ENCODE measurements around the gene THRB. TPM values are rescaled to one million over a fixed set of nuclear protein-coding genes. Genes with fewer than 3 reads are reported as not detected.

THRB gene
- total RNA-seq, 1 donor from 2014 or later: 8.4 TPM

DNA sequence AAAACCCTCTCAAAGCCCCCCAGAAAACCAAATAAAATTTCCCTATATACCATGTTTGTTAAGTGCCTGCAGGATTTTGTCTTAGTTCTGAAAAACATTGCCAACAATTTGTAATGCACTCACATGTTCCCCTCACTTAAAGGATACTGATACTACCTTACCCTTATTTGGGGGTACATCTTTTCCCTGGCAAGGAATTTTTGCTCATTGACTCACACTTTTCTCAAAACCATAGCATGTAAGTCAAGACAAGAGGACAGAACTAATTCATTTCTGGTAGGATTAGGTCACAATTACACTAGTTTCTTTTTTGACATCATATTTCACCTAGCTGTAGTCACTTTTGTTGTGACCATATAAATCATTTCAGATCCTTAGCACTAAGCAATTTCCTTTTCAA is 222.2 kb downstream of the THRB start:
- DNase-seq (ENCODE audit: low spot score): no peak

DNA sequence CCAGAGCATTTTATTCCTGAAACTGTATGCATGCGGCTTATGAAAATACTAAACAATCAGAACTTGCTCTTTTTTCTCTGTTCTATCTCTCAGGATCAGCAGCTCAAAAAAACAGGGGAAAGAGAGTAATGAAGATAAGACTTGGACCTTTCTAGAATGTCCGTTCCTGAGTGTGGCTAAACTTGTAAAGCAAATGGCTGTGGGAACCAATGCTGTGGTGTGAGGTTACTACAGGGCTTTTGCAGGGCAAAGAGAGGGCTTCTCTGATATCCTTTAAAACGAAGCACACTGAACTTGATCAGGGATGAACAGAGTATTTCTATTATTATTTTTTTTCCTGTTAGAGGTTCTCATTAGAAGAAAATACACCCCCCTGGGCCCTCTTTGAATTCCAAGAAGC is 223.4 kb downstream of the THRB start:
- DNase-seq (ENCODE audit: low spot score): no peak

DNA sequence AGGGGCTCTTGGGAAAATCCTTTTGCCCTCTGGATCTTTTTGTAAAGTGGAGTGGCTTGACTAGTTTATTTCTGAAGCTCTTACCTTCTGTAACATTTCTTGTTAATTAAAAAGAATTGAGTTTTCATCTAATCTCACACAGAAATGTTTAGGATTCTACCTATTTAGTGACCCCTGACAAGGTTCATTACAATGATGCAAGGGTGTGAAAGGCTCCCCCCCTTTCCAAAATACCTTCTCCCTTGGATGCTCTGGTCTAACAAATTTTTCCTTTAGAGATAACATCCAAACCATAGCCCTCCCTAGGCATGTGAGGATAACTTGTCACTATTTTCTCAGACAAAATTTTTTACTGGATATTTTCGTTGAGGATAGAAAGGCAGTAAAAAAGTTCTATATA is 223.9 kb downstream of the THRB start:
- no peak for DNase-seq (ENCODE audit: low spot score)

GRCh38 chr3:24270204-24270691 is 224.4 kb downstream of the THRB start:
- DNase-seq (ENCODE audit: low spot score): no peak

GRCh38 chr3:24264748-24265158 is 229.9 kb downstream of the THRB start:
- no peak for DNase-seq (ENCODE audit: low spot score)

DNA sequence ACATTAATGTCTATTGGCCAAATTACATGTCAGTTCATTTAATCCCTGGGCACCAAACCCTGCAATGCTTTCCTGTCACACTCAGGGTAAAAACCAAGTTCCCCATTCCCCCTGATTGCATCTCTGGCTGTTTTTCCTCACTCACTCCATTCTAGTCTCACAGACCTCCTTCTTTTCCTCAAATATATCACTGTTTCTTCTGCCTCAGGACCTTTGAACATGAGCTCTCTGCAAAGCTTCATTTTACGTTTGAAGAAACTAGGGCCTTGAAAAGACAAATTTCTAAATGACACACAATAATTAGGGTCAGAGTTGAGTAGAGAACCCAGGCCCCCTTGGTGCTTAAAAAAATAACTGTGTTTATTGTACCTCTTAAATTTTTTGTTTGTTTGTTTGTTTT is 230.6 kb downstream of the THRB start:
- no peak for DNase-seq (ENCODE audit: low spot score)

- peak; percentile 24 for DNase-seq (ENCODE audit: low spot score)
Observed at GRCh38 chr3:24263069-24263668, 231.5 kb downstream of the THRB start.

GRCh38 chr3:24261521-24261920 is 233.1 kb downstream of the THRB start:
- DNase-seq (ENCODE audit: low spot score): no peak

- no peak for DNase-seq (ENCODE audit: low spot score)
Observed at GRCh38 chr3:24259901-24260512, 234.6 kb downstream of the THRB start.

GRCh38 chr3:24258727-24259600 is 235.7 kb downstream of the THRB start:
- no peak for DNase-seq (ENCODE audit: low spot score)

DNA sequence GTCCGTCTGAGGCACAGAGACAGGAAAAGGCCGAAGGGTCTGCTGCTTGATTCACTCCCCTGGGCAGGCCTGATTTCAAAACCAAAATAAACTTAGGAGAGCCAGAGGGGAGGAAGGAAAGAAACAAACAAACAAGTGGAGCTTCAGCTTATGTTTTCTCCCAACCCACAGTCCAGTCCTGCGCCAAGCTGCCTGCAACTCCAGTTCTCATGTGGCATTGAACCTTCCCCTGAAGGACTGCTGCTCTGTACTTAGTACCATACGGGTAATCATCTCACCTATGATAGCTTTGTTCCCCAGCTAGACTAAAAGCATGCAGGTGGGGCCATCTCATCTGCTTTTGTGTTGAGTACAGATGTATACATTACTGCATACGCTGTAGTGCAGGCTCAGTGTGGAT is 236.4 kb downstream of the THRB start:
- DNase-seq (ENCODE audit: low spot score): no peak

- DNase-seq (ENCODE audit: low spot score): no peak
Observed at GRCh38 chr3:24255414-24255813, 239.2 kb downstream of the THRB start.

DNA sequence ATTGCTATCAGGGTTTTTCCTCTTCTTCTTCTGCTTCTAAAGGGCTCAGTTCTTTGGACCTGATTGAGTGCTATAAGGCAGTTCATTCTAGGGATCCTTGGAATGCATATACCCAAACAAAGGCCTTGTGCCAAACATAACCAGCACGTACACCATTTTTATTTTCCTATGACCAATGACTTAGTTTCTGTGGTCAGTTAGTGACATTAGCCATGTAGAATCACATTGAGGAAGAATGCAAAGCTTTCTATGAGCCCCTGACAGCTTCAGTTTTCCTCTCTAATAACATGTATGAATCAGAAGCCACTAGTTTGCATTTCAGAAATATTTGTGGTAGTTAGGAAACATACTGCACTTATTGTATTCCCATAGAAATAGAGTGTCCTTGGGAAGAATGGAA is 240.0 kb downstream of the THRB start:
- DNase-seq (ENCODE audit: low spot score): no peak

DNA sequence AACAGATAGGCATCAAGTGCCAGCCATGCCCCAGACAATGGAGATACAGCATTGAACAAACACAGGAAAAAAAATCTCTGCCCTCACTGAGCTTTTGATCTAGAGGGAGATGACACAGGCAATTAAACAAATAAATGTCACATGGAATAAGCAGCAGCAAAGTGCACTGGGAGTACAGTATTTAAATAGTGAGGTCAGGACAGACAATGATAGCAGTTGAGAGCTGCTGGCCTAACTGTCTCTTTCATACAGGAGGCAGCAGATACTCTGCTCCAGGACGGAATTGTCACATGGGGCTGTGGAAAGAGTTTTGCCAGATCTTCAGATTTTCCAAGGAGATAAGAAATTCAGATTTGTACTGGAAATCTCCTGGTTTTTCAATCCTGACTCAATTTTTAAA is 241.3 kb downstream of the THRB start:
- no peak for DNase-seq (ENCODE audit: low spot score)

DNA sequence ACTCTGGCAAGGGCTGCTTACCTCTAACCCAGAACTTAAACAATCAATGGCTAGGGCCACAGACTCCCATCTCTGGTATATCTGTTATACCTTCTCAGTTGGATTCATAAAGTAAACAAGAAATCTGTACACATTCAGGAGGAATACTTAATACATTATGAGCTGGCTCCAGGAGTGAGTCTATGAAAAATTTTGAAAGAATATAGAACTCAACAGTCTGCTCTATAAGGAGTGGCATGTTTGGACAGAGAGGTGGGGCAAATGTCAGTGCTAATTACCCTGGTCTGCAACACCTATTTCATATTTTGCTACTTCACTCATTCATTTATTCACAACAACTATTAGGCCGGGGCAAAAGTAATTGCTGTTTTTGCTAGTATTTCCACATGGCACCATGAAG is 245.1 kb downstream of the THRB start:
- no peak for DNase-seq (ENCODE audit: low spot score)

DNA sequence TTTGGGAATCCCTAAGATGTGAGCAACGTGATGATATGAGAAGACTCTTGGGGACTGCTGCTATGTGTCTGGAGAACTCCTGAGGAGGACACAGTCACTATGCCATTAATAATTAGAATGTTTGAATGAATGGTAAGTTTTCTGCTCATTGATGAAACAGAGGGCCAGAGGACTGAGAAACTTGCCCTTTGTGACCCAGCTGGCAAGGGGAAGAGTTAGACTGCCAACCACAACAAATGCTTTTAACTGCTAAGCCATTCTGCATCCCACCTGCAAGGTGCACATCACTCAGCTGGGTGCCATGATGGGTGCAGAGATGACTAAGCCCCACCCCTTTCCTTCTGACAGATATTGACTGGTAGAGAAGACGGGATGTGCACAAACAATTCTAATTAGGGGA is 249.6 kb downstream of the THRB start:
- no peak for DNase-seq (ENCODE audit: low spot score)

DNA sequence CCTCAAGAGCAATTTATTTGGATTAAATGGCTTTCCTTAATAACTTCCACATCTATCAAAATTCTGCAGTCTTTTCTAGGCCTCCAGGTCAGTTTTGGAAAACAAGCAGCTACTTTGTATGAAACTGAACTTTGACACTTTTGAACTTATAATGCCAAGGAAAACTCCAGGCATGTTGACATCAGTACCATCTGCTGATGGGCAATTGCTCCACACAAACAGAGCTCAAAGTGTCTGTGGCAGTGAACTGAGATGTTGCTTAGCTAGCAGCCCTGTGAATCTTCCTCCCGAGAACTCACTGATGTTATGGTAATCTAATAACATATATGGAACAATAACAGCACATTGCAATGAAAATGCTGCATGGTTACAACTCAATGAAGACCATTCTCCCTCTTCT is 250.2 kb downstream of the THRB start:
- no peak for DNase-seq (ENCODE audit: low spot score)

GRCh38 chr3:24242012-24242698 is 252.5 kb downstream of the THRB start:
- DNase-seq (ENCODE audit: low spot score): peak; percentile 50

GRCh38 chr3:24240306-24240705 is 254.3 kb downstream of the THRB start:
- DNase-seq (ENCODE audit: low spot score): no peak

DNA sequence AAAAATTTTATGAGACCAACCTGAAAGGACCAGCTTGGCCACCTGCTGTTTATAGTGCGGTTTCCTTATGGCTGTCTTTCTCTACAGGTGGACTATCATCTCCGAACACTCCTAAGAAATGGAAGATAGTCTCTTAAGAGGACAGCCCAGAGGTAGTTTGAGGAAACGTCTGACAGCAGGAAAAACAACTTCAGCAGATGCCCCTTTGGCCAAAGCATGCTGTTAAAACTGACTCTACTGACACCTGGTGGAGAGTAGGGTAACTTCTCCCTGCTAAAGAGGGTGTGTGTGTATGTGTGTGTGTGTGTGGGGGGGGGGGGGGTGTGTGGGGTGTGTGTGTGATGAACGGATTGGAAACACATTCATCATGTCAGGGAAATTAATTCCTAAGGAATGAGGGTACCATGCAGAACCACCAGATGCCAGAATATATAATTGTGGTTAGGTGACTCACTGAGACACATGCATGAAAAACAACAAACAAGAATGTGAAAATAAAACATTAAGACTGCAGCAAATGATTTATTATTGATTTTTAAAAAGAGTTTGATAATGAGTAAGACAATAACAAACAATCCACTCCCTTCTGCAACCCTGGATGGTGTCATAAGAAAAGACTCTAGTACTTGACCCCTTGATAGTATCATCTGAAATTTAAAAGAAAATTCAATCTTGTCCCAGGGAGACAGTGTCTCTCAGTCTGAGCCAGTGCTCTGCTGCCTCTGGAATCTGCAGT is 256.5 kb downstream of the THRB start:
- DNase-seq (ENCODE audit: low spot score): peak; percentile 72

DNA sequence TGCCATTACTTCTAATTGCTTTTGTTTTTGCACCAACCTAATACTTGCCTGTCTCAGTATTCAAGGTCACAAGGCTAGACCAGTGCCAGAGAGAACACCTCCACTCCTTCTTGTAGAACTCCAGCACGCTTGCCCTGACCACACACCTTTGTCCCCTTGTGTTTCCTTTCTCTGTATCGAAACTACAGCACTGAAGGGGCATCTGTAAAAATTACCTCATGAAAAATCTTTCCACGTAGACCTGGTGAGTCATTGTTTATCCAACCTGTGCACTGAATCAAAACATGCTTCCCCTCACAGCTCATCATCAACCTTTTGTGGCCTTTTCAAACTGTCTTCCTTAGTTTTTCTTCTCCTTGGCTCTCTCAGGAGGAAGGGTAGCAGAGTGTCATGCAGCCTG is 259.5 kb downstream of the THRB start:
- DNase-seq (ENCODE audit: low spot score): no peak

Data from umbilical cord (tissue), 2 donors.